ENCODE results near the gene CMBL.

CMBL gene

GRCh38 chr5:10262121-10262774, 45.5 kb downstream of the CMBL start:
- Histone ChIP-seq H3K27me3 (no peaks in the 10 kb centered on the region), H3K4me1 (no peaks in the 10 kb centered on the region), H3K4me3 (no peak overlapping the region), H3K36me3 (peaks cover 78 to 88% (median 83%) of the 10 kb centered on the region in 3 donors), H3K27ac (no peak overlapping the region), H3K9me3 (no peaks in the 10 kb centered on the region)
- DNase-seq = no peak
- intact Hi-C loops (cut with DNase I; ENCODE audit: low total_unique reads) = no loop called here
- TF ChIP-seq CTCF (IDR thresholded peaks at IDR 0.05) = no peak

GRCh38 chr5:10261065-10261464, 46.6 kb downstream of the CMBL start:
- H3K9me3 ChIP-seq = no peaks in the 10 kb centered on the region
- H3K27ac ChIP-seq = no peak overlapping the region
- intact Hi-C loops (cut with DNase I; ENCODE audit: low total_unique reads) = no loop called here
- no peaks in the 10 kb centered on the region for H3K27me3 ChIP-seq
- H3K4me1 ChIP-seq = no peaks in the 10 kb centered on the region
- no peak for TF ChIP-seq CTCF (IDR thresholded peaks at IDR 0.05)
- H3K4me3 ChIP-seq = no peak overlapping the region
- H3K36me3 ChIP-seq = peaks cover 86 to 99% (median 95%) of the 10 kb centered on the region in 3 donors
- DNase-seq = no peak

GRCh38 chr5:10259899-10260298, 47.8 kb downstream of the CMBL start:
- TF ChIP-seq CTCF (IDR thresholded peaks at IDR 0.05) = no peak
- intact Hi-C loops (cut with DNase I; ENCODE audit: low total_unique reads) = no loop called here

GRCh38 chr5:10257870-10258269, 49.8 kb downstream of the CMBL start:
- Histone ChIP-seq H3K27ac (no peak overlapping the region), H3K27me3 (no peaks in the 10 kb centered on the region), H3K36me3 (peaks cover 69 to 84% (median 73%) of the 10 kb centered on the region in 3 donors), H3K4me3 (no peak overlapping the region), H3K9me3 (no peaks in the 10 kb centered on the region), H3K4me1 (peaks cover 0 to 5% (median 0%) of the 10 kb centered on the region in 4 donors)
- DNase-seq = no peak
- intact Hi-C loops (cut with DNase I; ENCODE audit: low total_unique reads) = no loop called here
- TF ChIP-seq CTCF (IDR thresholded peaks at IDR 0.05) = no peak

More at GRCh38 chr5:10259899-10260298, 47.8 kb downstream of the CMBL start:
- Histone ChIP-seq H3K9me3 (no peaks in the 10 kb centered on the region), H3K4me3 (no peak overlapping the region), H3K27me3 (no peaks in the 10 kb centered on the region), H3K36me3 (peaks cover 89 to 98% (median 93%) of the 10 kb centered on the region in 3 donors), H3K27ac (no peak overlapping the region), H3K4me1 (no peaks in the 10 kb centered on the region)
- no peak for DNase-seq

- H3K27ac ChIP-seq = no peak overlapping the region
- no peak for TF ChIP-seq CTCF (IDR thresholded peaks at IDR 0.05)
- H3K36me3 ChIP-seq = peaks cover 38 to 52% (median 41%) of the 10 kb centered on the region in 3 donors
- no peaks in the 10 kb centered on the region for H3K9me3 ChIP-seq
- no peak for DNase-seq
- H3K4me1 ChIP-seq = peaks cover 0 to 27% (median 15%) of the 10 kb centered on the region in 4 donors
- no peaks in the 10 kb centered on the region for H3K27me3 ChIP-seq
- intact Hi-C loops (cut with DNase I; ENCODE audit: low total_unique reads) = no loop called here
- no peak overlapping the region for H3K4me3 ChIP-seq
Observed at GRCh38 chr5:10254686-10255085, 53.0 kb downstream of the CMBL start.

All from tibial artery (tissue), 4 donors.